Fibroblast of the aortic adventitia (primary cell): Measurements from ENCODE around the gene NR5A2. TPM values are rescaled to one million over a fixed set of nuclear protein-coding genes. Genes with fewer than 3 reads are reported as not detected.

Experiments used
- DNase-seq: peaks from one replicate; pipeline ENCODE4 v3.0.0-alpha.2; 2010; ENCODE audit warnings: low read depth
- H3K4me3 ChIP-seq: 2 replicates; pipeline ENCODE4 v1.5.1; 2011; ENCODE audit warnings: low read depth, mild to moderate bottlenecking, control low read depth, low read length, moderate library complexity
- CTCF ChIP-seq: IDR thresholded peaks from 2 replicates; pipeline ENCODE4 v1.5.1; 2011; ENCODE audit warnings: mild to moderate bottlenecking, low read length, control low read depth, inconsistent platforms; ENCODE audit not compliant: insufficient read depth
- total RNA-seq: library from RNA; depleted of rRNA; stranded (reverse); fragments of >200 nt; gene quantifications from 2 replicates; pipeline ENCODE4 v1.2.3, GENCODE V29; 2012; ENCODE audit warnings: low replicate concordance

Gene NR5A2
- total RNA-seq, 1 donor: 11.5 TPM

DNA sequence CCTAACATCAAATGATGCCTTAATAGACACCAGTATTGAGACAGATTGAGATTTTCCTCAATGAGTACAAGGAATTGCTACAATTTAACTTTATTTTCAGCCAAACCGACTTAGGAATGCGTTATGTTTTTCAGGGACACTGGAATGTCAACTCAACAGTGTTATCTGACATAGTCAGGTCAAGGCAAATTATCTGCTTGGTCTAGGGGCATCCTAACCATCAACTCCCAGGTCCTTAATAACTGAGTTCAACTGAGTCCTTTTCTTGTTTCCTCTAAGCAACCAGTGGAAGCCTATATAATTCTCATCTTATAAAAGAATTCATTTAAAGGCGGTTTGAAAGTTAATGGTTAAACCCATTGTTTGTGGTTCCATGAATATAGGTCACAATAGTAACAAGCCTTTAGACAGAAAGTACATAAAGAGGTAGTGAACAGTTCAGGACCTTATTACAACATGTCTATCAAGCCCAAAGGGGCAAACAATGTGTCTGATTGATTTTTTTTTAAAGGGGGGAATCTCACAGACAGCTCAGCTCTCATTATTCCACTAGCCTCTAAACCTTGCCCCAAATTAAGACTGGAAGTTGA, 32.3 kb upstream of the NR5A2 start:
- TF ChIP-seq CTCF: no peak
- no peak for DNase-seq
- no peak overlapping the region for H3K4me3 ChIP-seq

GRCh38 chr1:200005165-200005564, 22.3 kb upstream of the NR5A2 start:
- TF ChIP-seq CTCF: no peak
- no peak for DNase-seq
- no peak overlapping the region for H3K4me3 ChIP-seq

DNA sequence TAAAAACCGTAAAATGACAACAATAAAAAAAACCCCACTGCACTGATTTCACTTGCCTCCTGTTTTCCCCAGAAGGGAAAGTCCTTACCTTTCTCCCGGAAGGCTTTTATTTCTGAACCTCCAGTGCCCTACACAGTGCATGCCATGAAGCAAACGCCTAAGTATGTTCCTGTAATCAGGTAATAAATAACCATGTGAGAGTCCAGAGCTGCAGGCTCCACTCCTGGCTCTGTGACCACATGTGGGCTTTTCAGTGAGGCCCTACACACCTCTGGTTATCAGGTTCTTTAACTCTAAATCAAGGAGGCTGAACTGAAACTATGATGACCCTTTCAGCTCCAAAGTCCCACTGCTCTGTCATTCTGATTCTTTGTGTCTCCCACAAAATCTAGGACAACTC, 20.8 kb upstream of the NR5A2 start:
- TF ChIP-seq CTCF: no peak
- DNase-seq: no peak
- no peak overlapping the region for H3K4me3 ChIP-seq

DNA sequence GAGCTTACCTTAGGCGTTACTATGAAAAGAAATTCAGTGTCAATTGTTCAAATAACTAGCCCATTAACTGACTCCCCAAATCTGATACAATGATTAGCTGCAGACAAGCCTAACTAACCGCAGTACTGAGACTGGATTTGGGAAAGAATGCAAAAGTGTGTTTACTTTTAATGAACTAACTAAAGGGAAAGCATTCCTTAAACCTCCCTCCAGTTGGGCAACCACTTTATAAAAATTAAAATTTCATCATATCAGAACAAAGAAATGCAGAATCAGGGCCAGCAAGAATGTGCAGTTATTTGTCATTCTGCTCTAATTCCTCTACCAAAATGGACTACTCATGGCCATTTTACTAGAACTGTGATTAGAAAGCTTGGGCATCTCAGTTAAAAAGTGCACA, 11.7 kb upstream of the NR5A2 start:
- no peak for TF ChIP-seq CTCF
- H3K4me3 ChIP-seq: no peak overlapping the region
- DNase-seq: peak; percentile 46

DNA sequence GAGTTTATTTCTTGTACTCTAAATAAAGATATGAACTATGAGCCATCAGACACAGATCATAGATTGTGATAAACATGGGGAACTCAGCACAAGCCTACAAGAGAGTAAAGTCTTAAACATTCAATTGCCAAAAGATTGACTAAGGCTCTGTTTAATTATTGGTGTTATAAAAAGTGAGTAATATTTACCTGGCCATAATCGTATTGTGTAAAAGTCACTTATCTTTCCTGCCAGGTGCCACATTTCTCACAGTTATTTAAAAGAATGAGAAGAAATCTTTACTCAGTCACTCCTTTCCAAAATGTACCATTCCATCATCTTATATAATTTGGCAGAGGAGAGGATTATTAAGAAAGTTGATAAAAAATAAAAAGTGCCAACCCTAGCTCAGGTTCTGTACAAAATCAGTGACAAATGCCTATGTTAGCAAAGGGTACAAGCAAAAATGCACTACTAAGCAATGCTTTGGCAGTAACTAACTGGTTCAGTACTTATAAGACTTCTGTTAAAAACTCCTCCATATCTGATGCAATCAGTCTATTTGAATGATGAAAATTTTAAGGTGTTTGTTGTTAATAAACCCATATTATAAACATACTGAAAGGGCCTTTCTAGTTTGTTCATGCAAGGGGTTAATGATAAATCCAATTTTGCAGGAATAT, 5.8 kb upstream of the NR5A2 start:
- no peak for DNase-seq
- H3K4me3 ChIP-seq: no peak overlapping the region
- no peak for TF ChIP-seq CTCF

- H3K4me3 ChIP-seq: no peak overlapping the region
- DNase-seq: no peak
- TF ChIP-seq CTCF: no peak
Measured at GRCh38 chr1:200022239-200022804, 5.2 kb upstream of the NR5A2 start.
